Adrenal gland (tissue), 5 donors: ENCODE results near the gene PRKCH.

Experiments
- CTCF ChIP-seq, 6 experiments: fragments of 450-650 bp in 4 of 6; fragments of 200-600 bp in 2 of 6; sonication (generic) in 1 of 6; IDR thresholded peaks; 1 replicate in 5 of 6; 2 replicates in 1 of 6; pipeline versions ENCODE4 v1.5.1 to v1.8.0; 2016 to 2021; ENCODE audit warnings: antibody characterized with exemption in 6 of 6, mild to moderate bottlenecking in 2 of 6, moderate library complexity in 1 of 6
- POLR2A ChIP-seq, 2 donors: fragments of 450-650 bp; IDR thresholded peaks; one replicate each; pipeline ENCODE4 v1.6.1; 2017; ENCODE audit warnings: antibody characterized with exemption in 2 of 2, mild to moderate bottlenecking in 2 of 2, moderate library complexity in 1 of 2
- donor health status: DM: no; HTN: no; CAD: no.

- TF ChIP-seq POLR2A (IDR thresholded peaks at IDR 0.05) (no peak), CTCF (IDR thresholded peaks at IDR 0.05) (no peak)
Measured at GRCh38 chr14:61518403-61518802, 197.0 kb downstream of the PRKCH start.
